ENCODE measurements around the gene KCNQ4.

- TF ChIP-seq CTCF (IDR thresholded peaks at IDR 0.05; ENCODE audit: insufficient read depth, low read length) = no peak
- TF ChIP-seq, protein P1, sequence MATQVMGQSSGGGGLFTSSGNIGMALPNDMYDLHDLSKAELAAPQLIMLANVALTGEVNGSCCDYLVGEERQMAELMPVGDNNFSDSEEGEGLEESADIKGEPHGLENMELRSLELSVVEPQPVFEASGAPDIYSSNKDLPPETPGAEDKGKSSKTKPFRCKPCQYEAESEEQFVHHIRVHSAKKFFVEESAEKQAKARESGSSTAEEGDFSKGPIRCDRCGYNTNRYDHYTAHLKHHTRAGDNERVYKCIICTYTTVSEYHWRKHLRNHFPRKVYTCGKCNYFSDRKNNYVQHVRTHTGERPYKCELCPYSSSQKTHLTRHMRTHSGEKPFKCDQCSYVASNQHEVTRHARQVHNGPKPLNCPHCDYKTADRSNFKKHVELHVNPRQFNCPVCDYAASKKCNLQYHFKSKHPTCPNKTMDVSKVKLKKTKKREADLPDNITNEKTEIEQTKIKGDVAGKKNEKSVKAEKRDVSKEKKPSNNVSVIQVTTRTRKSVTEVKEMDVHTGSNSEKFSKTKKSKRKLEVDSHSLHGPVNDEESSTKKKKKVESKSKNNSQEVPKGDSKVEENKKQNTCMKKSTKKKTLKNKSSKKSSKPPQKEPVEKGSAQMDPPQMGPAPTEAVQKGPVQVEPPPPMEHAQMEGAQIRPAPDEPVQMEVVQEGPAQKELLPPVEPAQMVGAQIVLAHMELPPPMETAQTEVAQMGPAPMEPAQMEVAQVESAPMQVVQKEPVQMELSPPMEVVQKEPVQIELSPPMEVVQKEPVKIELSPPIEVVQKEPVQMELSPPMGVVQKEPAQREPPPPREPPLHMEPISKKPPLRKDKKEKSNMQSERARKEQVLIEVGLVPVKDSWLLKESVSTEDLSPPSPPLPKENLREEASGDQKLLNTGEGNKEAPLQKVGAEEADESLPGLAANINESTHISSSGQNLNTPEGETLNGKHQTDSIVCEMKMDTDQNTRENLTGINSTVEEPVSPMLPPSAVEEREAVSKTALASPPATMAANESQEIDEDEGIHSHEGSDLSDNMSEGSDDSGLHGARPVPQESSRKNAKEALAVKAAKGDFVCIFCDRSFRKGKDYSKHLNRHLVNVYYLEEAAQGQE (IDR thresholded peaks at IDR 0.05; ENCODE audit: insufficient replicate concordance, low read depth) = no peak
- TF ChIP-seq POLR2AphosphoS5 (IDR thresholded peaks at IDR 0.05; ENCODE audit: low read depth) = no peak
- no peak for TF ChIP-seq GABPA (IDR thresholded peaks at IDR 0.05; ENCODE audit: low read depth)
Observed at GRCh38 chr1:40799351-40799867, 15.8 kb downstream of the KCNQ4 start.
